Measurements from ENCODE around the gene OST4.

The OST4 gene

DNA sequence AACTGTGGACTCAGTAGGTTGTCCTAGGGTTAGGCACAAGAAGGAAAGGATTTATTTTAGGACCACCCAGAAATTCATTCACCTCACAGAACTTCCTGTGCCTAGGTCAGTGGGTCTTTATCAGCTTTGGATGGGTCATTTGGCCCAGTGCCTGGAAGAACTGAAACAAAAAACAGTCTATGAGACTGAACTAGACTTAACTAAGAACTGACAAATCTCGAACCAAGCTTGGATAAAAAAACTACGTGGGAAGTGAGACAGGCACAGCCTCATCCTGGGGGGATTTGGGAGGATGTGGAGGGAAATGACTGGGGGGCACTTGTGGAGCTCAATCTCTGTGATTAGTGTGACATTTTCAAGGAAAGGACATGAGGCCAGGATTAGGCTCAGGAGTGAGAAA is 2.3 kb upstream of the OST4 start:
- Histone ChIP-seq H3K9me2 (replicated peaks; ENCODE audit: insufficient read depth, low read length) (no peaks in the 10 kb centered on the region), H3K27ac (ENCODE audit: low read depth, low read length) (no peak overlapping the region), H3K36me3 (ENCODE audit: low read length) (no peaks in the 10 kb centered on the region), H3F3A (ENCODE audit: insufficient read depth) (peaks cover 14% of the 10 kb centered on the region; the same call in 1 of the 2 replicates), H3K4me2 (ENCODE audit: low read depth, low read length, poor library complexity, severe bottlenecking) (no peak overlapping the region), H3K79me2 (ENCODE audit: insufficient read depth, low read length) (peaks cover 18% of the 10 kb centered on the region), H2AFZ (ENCODE audit: low read depth, low read length, severe bottlenecking) (no peak overlapping the region), H3K9ac (ENCODE audit: low read length) (no peak overlapping the region), H3K27me3 (ENCODE audit: low read length) (no peaks in the 10 kb centered on the region), H3K4me3 (ENCODE audit: insufficient read depth, low read length, poor library complexity, severe bottlenecking) (no peak overlapping the region), H4K20me1 (ENCODE audit: low read depth, low read length) (no peaks in the 10 kb centered on the region), H3K9me3 (ENCODE audit: insufficient read depth, low read length) (no peaks in the 10 kb centered on the region)
- TF ChIP-seq EZH2phosphoT487 (conservative IDR thresholded peaks at IDR 0.05; ENCODE audit: low read length): no peak
- TF ChIP-seq, protein P1, sequence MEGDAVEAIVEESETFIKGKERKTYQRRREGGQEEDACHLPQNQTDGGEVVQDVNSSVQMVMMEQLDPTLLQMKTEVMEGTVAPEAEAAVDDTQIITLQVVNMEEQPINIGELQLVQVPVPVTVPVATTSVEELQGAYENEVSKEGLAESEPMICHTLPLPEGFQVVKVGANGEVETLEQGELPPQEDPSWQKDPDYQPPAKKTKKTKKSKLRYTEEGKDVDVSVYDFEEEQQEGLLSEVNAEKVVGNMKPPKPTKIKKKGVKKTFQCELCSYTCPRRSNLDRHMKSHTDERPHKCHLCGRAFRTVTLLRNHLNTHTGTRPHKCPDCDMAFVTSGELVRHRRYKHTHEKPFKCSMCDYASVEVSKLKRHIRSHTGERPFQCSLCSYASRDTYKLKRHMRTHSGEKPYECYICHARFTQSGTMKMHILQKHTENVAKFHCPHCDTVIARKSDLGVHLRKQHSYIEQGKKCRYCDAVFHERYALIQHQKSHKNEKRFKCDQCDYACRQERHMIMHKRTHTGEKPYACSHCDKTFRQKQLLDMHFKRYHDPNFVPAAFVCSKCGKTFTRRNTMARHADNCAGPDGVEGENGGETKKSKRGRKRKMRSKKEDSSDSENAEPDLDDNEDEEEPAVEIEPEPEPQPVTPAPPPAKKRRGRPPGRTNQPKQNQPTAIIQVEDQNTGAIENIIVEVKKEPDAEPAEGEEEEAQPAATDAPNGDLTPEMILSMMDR (IDR thresholded peaks at IDR 0.05; ENCODE audit: insufficient read depth, low read length, poor library complexity, severe bottlenecking): no peak

DNA sequence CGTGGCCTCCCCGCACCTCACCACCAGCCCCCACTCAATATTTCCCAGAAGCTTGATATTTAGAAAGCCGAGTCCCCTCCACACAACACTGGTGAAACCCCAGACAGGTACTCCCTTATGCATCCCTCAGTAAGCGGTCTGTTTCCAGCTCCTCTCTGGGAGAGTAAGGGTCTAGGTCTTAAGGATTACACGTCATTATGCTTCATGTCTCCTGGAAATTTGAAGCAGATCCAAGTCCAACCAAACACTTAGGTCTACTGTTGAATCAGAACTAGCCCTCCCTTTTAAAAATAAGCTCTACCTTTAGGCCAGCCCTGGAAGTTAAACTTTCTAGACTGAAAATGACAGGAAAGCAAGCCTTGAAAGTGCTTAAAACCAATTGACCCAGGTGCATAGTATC is 1.5 kb upstream of the OST4 start:
- H3K27me3 ChIP-seq (ENCODE audit: low read length): no peaks in the 10 kb centered on the region
- no peak overlapping the region for H3K27ac ChIP-seq (ENCODE audit: low read depth, low read length)
- no peaks in the 10 kb centered on the region for H3K36me3 ChIP-seq (ENCODE audit: low read length)
- H3K4me3 ChIP-seq (ENCODE audit: insufficient read depth, low read length, poor library complexity, severe bottlenecking): no peak overlapping the region
- TF ChIP-seq EZH2phosphoT487 (conservative IDR thresholded peaks at IDR 0.05; ENCODE audit: low read length): no peak
- TF ChIP-seq, protein P1 (IDR thresholded peaks at IDR 0.05; ENCODE audit: insufficient read depth, low read length, poor library complexity, severe bottlenecking): no peak
- no peak overlapping the region for H2AFZ ChIP-seq (ENCODE audit: low read depth, low read length, severe bottlenecking)
- H3K79me2 ChIP-seq (ENCODE audit: insufficient read depth, low read length): peaks cover 18% of the 10 kb centered on the region
- peaks cover 14% of the 10 kb centered on the region; the same call in 1 of the 2 replicates for H3F3A ChIP-seq (ENCODE audit: insufficient read depth)
- H4K20me1 ChIP-seq (ENCODE audit: low read depth, low read length): no peaks in the 10 kb centered on the region
- no peak overlapping the region for H3K9ac ChIP-seq (ENCODE audit: low read length)
- H3K9me2 ChIP-seq (replicated peaks; ENCODE audit: insufficient read depth, low read length): no peaks in the 10 kb centered on the region
- H3K9me3 ChIP-seq (ENCODE audit: insufficient read depth, low read length): no peaks in the 10 kb centered on the region
- H3K4me2 ChIP-seq (ENCODE audit: low read depth, low read length, poor library complexity, severe bottlenecking): no peak overlapping the region

DNA sequence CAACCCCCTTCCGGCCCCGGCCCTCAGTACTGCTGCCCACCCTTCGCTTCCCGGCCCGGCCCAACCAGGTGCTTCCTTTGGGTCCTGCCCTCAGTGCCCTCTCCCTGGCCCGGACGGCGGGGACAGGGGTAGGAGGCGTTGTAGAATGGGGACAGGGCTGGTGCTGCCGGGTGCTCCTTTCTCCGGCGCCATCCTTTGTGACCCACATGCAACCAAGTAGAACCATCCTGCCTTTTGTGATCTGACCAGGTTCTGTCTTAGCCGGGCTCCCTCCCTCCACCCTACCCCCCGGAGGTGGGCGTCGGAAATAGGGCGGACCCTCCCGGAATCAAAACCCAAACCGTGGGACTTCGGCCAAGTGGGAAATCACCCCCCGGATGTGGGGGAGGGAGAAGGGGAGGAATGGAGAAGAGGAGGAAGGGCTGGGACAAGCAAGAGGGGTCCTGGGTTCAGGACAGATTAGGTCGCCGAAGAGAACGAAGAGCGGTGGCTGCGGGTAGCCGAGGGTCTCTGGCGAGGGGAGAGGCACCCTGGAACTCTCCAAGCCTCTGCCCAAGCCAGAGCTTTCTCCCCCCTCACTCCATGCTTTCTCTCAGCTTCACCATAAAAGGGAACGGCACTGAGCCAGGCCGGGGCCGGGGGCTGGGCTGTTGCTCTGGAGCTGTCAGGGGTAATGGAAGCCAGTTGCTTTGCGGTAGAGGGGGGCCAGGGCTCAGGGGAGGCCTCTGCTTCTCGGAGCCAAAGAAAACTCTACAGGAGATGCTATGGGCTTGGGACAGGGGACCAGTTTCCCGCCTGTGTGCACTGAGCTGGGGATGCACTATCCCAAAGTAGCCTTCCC is 756 bp upstream of the OST4 start:
- TF ChIP-seq, protein P1 (IDR thresholded peaks at IDR 0.05; ENCODE audit: insufficient read depth, low read length, poor library complexity, severe bottlenecking): no peak
- TF ChIP-seq EZH2phosphoT487 (conservative IDR thresholded peaks at IDR 0.05; ENCODE audit: low read length): no peak
- peak overlapping the region; percentile 71 for H3K4me2 ChIP-seq (ENCODE audit: low read depth, low read length, poor library complexity, severe bottlenecking)
- H3K9me3 ChIP-seq (ENCODE audit: insufficient read depth, low read length): no peaks in the 10 kb centered on the region
- no peaks in the 10 kb centered on the region for H3K36me3 ChIP-seq (ENCODE audit: low read length)
- peaks cover 14% of the 10 kb centered on the region; the same call in 1 of the 2 replicates for H3F3A ChIP-seq (ENCODE audit: insufficient read depth)
- H2AFZ ChIP-seq (ENCODE audit: low read depth, low read length, severe bottlenecking): peak overlapping the region; percentile 69
- peak overlapping the region; percentile 89 for H3K9ac ChIP-seq (ENCODE audit: low read length)
- H3K79me2 ChIP-seq (ENCODE audit: insufficient read depth, low read length): peaks cover 18% of the 10 kb centered on the region
- H3K4me3 ChIP-seq (ENCODE audit: insufficient read depth, low read length, poor library complexity, severe bottlenecking): peak overlapping the region; percentile 89
- no peaks in the 10 kb centered on the region for H3K9me2 ChIP-seq (replicated peaks; ENCODE audit: insufficient read depth, low read length)
- H3K27me3 ChIP-seq (ENCODE audit: low read length): no peaks in the 10 kb centered on the region
- no peaks in the 10 kb centered on the region for H4K20me1 ChIP-seq (ENCODE audit: low read depth, low read length)
- no peak overlapping the region for H3K27ac ChIP-seq (ENCODE audit: low read depth, low read length)
